Activated CD4-positive, CD25-positive, alpha-beta regulatory T cell treated with anti-CD3 and anti-CD28 coated beads, Interleukin-2, amount 50 U/mL, for 16 hours (primary cell): ENCODE results near the gene LY86.

Experiments used
- DNase-seq: peaks from one replicate; pipeline ENCODE4 v3.0.0-alpha.2; 2020; ENCODE audit warnings: low read depth, low spot score

Gene LY86

GRCh38 chr6:6588064-6588923 is at the start of gene LY86:
Gene LY86, plus strand, starts transcription at chr6:6588720. Its CDS starts 15 bp downstream, at chr6:6588735.
- no peak for DNase-seq

GRCh38 chr6:6539036-6539435 is 49.5 kb upstream of the LY86 start:
- DNase-seq: no peak

GRCh38 chr6:6542357-6542756 is 46.2 kb upstream of the LY86 start:
- no peak for DNase-seq

GRCh38 chr6:6543181-6543879 is 45.2 kb upstream of the LY86 start:
- no peak for DNase-seq

GRCh38 chr6:6545616-6546317 is 42.8 kb upstream of the LY86 start:
- DNase-seq: no peak

- no peak for DNase-seq
These were observed 42.0 kb upstream of the LY86 start for GRCh38 chr6:6546318-6547109.

- DNase-seq: peak; percentile 68
These were observed 41.2 kb upstream of the LY86 start for GRCh38 chr6:6547110-6547879.

GRCh38 chr6:6556161-6556737 is 32.3 kb upstream of the LY86 start:
- DNase-seq: no peak

- DNase-seq: no peak
These were observed 31.6 kb upstream of the LY86 start for GRCh38 chr6:6556738-6557503.

GRCh38 chr6:6557504-6557839 is 31.0 kb upstream of the LY86 start:
- DNase-seq: no peak

- DNase-seq: no peak
These were observed 30.6 kb upstream of the LY86 start for GRCh38 chr6:6557886-6558285.

GRCh38 chr6:6559994-6560570 is 28.4 kb upstream of the LY86 start:
- DNase-seq: no peak

GRCh38 chr6:6560909-6561308 is 27.6 kb upstream of the LY86 start:
- DNase-seq: no peak

- DNase-seq: no peak
These were observed 24.4 kb upstream of the LY86 start for GRCh38 chr6:6564154-6564553.

GRCh38 chr6:6565069-6565468 is 23.5 kb upstream of the LY86 start:
- no peak for DNase-seq

- DNase-seq: no peak
These were observed 23.0 kb upstream of the LY86 start for GRCh38 chr6:6565488-6565887.

GRCh38 chr6:6566766-6567165 is 21.8 kb upstream of the LY86 start:
- DNase-seq: no peak

GRCh38 chr6:6569096-6569810 is 19.3 kb upstream of the LY86 start:
- DNase-seq: no peak

GRCh38 chr6:6569811-6570164 is 18.7 kb upstream of the LY86 start:
- no peak for DNase-seq
